HEK293 (cell line): ENCODE results near the gene NF2.

ENCODE experiments used
- CTCF ChIA-PET: fragments of 350-600 bp; formaldehyde crosslinking; extraction: SDS; loops from one replicate; lab custom pipeline; 2021; ENCODE audit warnings: antibody characterized with exemption; lab: Yijun Ruan, JAX
- POLR2A ChIA-PET: fragments of 300-600 bp; formaldehyde crosslinking; extraction: SDS; loops from one replicate; lab custom pipeline; 2020; ENCODE audit warnings: antibody characterized with exemption, inconsistent platforms; lab: Yijun Ruan, JAX
- H3K27ac ChIP-seq: fragments of 200-500 bp; sonication (Bioruptor generic); 2 replicates; pipeline ENCODE4 v1.5.1; 2014; ENCODE audit warnings: low read depth, low read length, control low read depth, inconsistent platforms; ENCODE audit errors: extremely low read depth
- H3K36me3 ChIP-seq, 2 experiments: fragments of 200-500 bp in 1 of 2; sonication (Bioruptor generic) in 1 of 2; 1 replicate in 1 of 2; 2 replicates in 1 of 2; pipeline ENCODE4 v1.5.1; 2014 to 2017; ENCODE audit warnings: inconsistent platforms in 2 of 2, low read length in 2 of 2; ENCODE audit not compliant: control insufficient read depth in 2 of 2, insufficient read depth in 1 of 2
- H3K4me1 ChIP-seq: fragments of 200-500 bp; sonication (Bioruptor generic); 2 replicates; pipeline ENCODE4 v1.5.1; 2014; ENCODE audit warnings: mild to moderate bottlenecking, low read length, inconsistent platforms; ENCODE audit not compliant: control insufficient read depth, insufficient read depth
- H3K4me3 ChIP-seq: 2 replicates; pipeline ENCODE4 v1.5.1; 2011; ENCODE audit warnings: low read depth, mild to moderate bottlenecking, control low read depth, low read length, moderate library complexity
- H3K9me3 ChIP-seq: fragments of 200-500 bp; sonication (Bioruptor generic); 2 replicates; pipeline ENCODE4 v1.5.1; 2014; ENCODE audit warnings: low read depth, low read length, inconsistent platforms; ENCODE audit not compliant: control insufficient read depth, insufficient read depth
- AEBP2 ChIP-seq: fragments of 450-650 bp; formaldehyde crosslinking; IDR thresholded peaks from 2 replicates; pipeline ENCODE4 v1.5.1; 2016; ENCODE audit warnings: missing biosample characterization, missing genetic modification characterization, borderline replicate concordance
- SP3 ChIP-seq: fragments of 450-650 bp; formaldehyde crosslinking; IDR thresholded peaks from 2 replicates; pipeline ENCODE4 v1.5.1; 2016; ENCODE audit warnings: missing biosample characterization, missing genetic modification characterization
- TSHZ1 ChIP-seq: fragments of 450-650 bp; formaldehyde crosslinking; IDR thresholded peaks from 2 replicates; pipeline ENCODE4 v1.5.1; 2016; ENCODE audit warnings: missing biosample characterization, missing genetic modification characterization, borderline replicate concordance
- ZBTB11 ChIP-seq: fragments of 450-650 bp; formaldehyde crosslinking; conservative IDR thresholded peaks from 2 replicates; pipeline ENCODE4 v1.5.1; 2016; ENCODE audit warnings: low read depth, missing biosample characterization, missing genetic modification characterization
- ZBTB20 ChIP-seq: fragments of 450-650 bp; formaldehyde crosslinking; IDR thresholded peaks from 2 replicates; pipeline ENCODE4 v1.5.1; 2016; ENCODE audit warnings: missing biosample characterization, missing genetic modification characterization
- ZNF138 ChIP-seq: fragments of 450-650 bp; formaldehyde crosslinking; IDR thresholded peaks from 2 replicates; pipeline ENCODE4 v1.5.1; 2016; ENCODE audit warnings: missing biosample characterization, missing genetic modification characterization, borderline replicate concordance
- ZNF148 ChIP-seq: fragments of 450-650 bp; formaldehyde crosslinking; IDR thresholded peaks from 2 replicates; pipeline ENCODE4 v1.5.0; 2017; ENCODE audit warnings: missing biosample characterization, missing genetic modification characterization, borderline replicate concordance
- ZNF16 ChIP-seq: fragments of 450-650 bp; formaldehyde crosslinking; IDR thresholded peaks from 2 replicates; pipeline ENCODE4 v1.5.1; 2016; ENCODE audit warnings: low read depth, missing biosample characterization, missing genetic modification characterization
- ZNF184 ChIP-seq: fragments of 450-650 bp; IDR thresholded peaks from 2 replicates; pipeline ENCODE4 v1.5.1; 2018; ENCODE audit warnings: missing biosample characterization, mild to moderate bottlenecking, missing genetic modification characterization
- ZNF514 ChIP-seq: fragments of 450-650 bp; formaldehyde crosslinking; IDR thresholded peaks from 2 replicates; pipeline ENCODE4 v1.5.1; 2016; ENCODE audit warnings: missing biosample characterization, missing genetic modification characterization
- ZNF692 ChIP-seq: fragments of 450-650 bp; formaldehyde crosslinking; IDR thresholded peaks from 2 replicates; pipeline ENCODE4 v1.5.1; 2016; ENCODE audit warnings: missing biosample characterization, missing genetic modification characterization
- ZNF701 ChIP-seq: fragments of 450-650 bp; formaldehyde crosslinking; IDR thresholded peaks from 2 replicates; pipeline ENCODE4 v1.5.1; 2016; ENCODE audit warnings: missing biosample characterization, missing genetic modification characterization
- ZSCAN23 ChIP-seq: fragments of 450-650 bp; formaldehyde crosslinking; IDR thresholded peaks from 2 replicates; pipeline ENCODE4 v1.5.1; 2016; ENCODE audit warnings: missing biosample characterization, missing genetic modification characterization

The NF2 gene

GRCh38 chr22:29604076-29604360 lies 585 bp downstream of the NF2 start:
- peak overlapping the region; percentile 90 for H3K4me3 ChIP-seq
- TF ChIP-seq ZBTB11 (tag by site-specific recombination) (0 out of 2 replicates have a peak, but pooled peaks have one; percentile 1), ZBTB20 (tag by site-specific recombination) (peak; percentile 49), TSHZ1 (tag by site-specific recombination) (no peak)
- ChIA-PET POLR2A (interaction anchor here (0.5 to 1.9 kb wide), 7 partner anchors 10 to 309 kb away, joined by 3 to 6 read pairs (median 4); no protein-coding TSS in a partner anchor), CTCF (interaction anchor here (0.6 to 2.9 kb wide), 10 partner anchors 11 to 485 kb away, joined by 3 to 23 read pairs (median 4); partner anchors contain the start of gene THOC5)
- H3K27ac ChIP-seq: peak overlapping the region; percentile 78
- no peaks in the 10 kb centered on the region for H3K4me1 ChIP-seq
- peaks cover 7 to 23% of the 10 kb centered on the region in 2 experiments; a peak in 2 of 3 replicates for H3K36me3 ChIP-seq
- no peaks in the 10 kb centered on the region for H3K9me3 ChIP-seq

- no peaks in the 10 kb centered on the region for H3K9me3 ChIP-seq
- no peaks in the 10 kb centered on the region for H3K4me1 ChIP-seq
- CTCF ChIA-PET: interaction anchor here (0.6 to 2.9 kb wide), 9 partner anchors 10 to 936 kb away, joined by 3 to 23 read pairs (median 4); no protein-coding TSS in a partner anchor
- no peak for TF ChIP-seq ZSCAN23 (tag by site-specific recombination)
- TF ChIP-seq ZNF514 (tag by site-specific recombination): no peak
- TF ChIP-seq ZNF16 (tag by site-specific recombination): no peak
- no peak for TF ChIP-seq ZNF701 (tag by site-specific recombination)
- TF ChIP-seq AEBP2 (tag by site-specific recombination): no peak
- no peak for TF ChIP-seq ZNF138 (tag by site-specific recombination)
- TF ChIP-seq ZNF692 (tag by site-specific recombination): no peak
- no peak for TF ChIP-seq ZNF148 (tag by site-specific recombination)
- no peak for TF ChIP-seq ZNF184 (tag by site-specific recombination)
- TF ChIP-seq SP3: no peak
- POLR2A ChIA-PET: interaction anchor here (0.5 to 1.9 kb wide), 2 partner anchors 22 to 330 kb away, joined by 3 to 6 read pairs; no protein-coding TSS in a partner anchor
- peaks cover 7 to 23% of the 10 kb centered on the region in 2 experiments; a peak in 2 of 3 replicates for H3K36me3 ChIP-seq
- H3K4me3 ChIP-seq: no peak overlapping the region
- H3K27ac ChIP-seq: no peak overlapping the region
Measured at GRCh38 chr22:29605527-29605850, 2.1 kb downstream of the NF2 start.
